GM21786 (cell line): ENCODE results near the gene ECHS1.
"Not testable (repeated sequence)": the region's sequence is repeated elsewhere in the genome, so short reads cannot be mapped to it uniquely, and the experiment has no call there.

Experiments used
- ATAC-seq: cut with Tn5 transposase; IDR thresholded peaks from one replicate; pipeline ENCODE4 v1.9.1; 2021; ENCODE audit not compliant: unreplicated experiment

ECHS1 gene

GRCh38 chr10:133326745-133327650, 46.2 kb downstream of the ECHS1 start:
- no peak for ATAC-seq

GRCh38 chr10:133326223-133326551, 47.0 kb downstream of the ECHS1 start:
- no peak for ATAC-seq

- ATAC-seq = no peak
Observed at GRCh38 chr10:133325440-133326222, 47.5 kb downstream of the ECHS1 start.

- no peak for ATAC-seq
Observed at GRCh38 chr10:133324857-133325260, 48.3 kb downstream of the ECHS1 start.

GRCh38 chr10:133324198-133324792, 48.9 kb downstream of the ECHS1 start:
- no peak for ATAC-seq

GRCh38 chr10:133322064-133322709, 51.0 kb downstream of the ECHS1 start:
- not testable (repeated sequence) for ATAC-seq

- not testable (repeated sequence) for ATAC-seq
Observed at GRCh38 chr10:133320852-133321422, 52.2 kb downstream of the ECHS1 start.

GRCh38 chr10:133318494-133319127, 54.5 kb downstream of the ECHS1 start:
- ATAC-seq = no peak

- ATAC-seq = no peak
Observed at GRCh38 chr10:133316732-133317131, 56.4 kb downstream of the ECHS1 start.

- ATAC-seq = no peak
Observed at GRCh38 chr10:133316266-133316665, 56.9 kb downstream of the ECHS1 start.

- no peak for ATAC-seq
Observed at GRCh38 chr10:133315847-133316246, 57.3 kb downstream of the ECHS1 start.

- ATAC-seq = no peak
Observed at GRCh38 chr10:133314911-133315310, 58.2 kb downstream of the ECHS1 start.

- ATAC-seq = no peak
Observed at GRCh38 chr10:133313192-133313591, 60.0 kb downstream of the ECHS1 start.

GRCh38 chr10:133312769-133313145, 60.4 kb downstream of the ECHS1 start:
- ATAC-seq = no peak
